A549 (cell line): Measurements from ENCODE around the gene NMNAT2. TPM values are rescaled to one million over a fixed set of nuclear protein-coding genes. Genes with fewer than 3 reads are reported as not detected.

ENCODE experiments used
- ATAC-seq, 2 experiments: fragments of 200-7000 bp in 1 of 2; fragments of >200 bp in 1 of 2; cut with Nextera tagmentation in 1 of 2; cut with Tn5 transposase in 1 of 2; 3 replicates each; pipeline versions ENCODE4 v1.8.0 to v1.9.1; 2018 to 2020; ENCODE audit warnings: mild to moderate bottlenecking in 1 of 2, moderate library complexity in 1 of 2
- CTCF ChIA-PET: fragments of 300-600 bp; sonication (Branson Sonifier 250); formaldehyde crosslinking; extraction: SDS; loops from one replicate; lab custom pipeline; 2021; ENCODE audit warnings: antibody characterized with exemption, inconsistent platforms; lab: Yijun Ruan, JAX
- POLR2A ChIA-PET: fragments of 350-600 bp; formaldehyde crosslinking; extraction: SDS; loops from one replicate; lab custom pipeline; 2021; ENCODE audit warnings: antibody characterized with exemption, inconsistent platforms; lab: Yijun Ruan, JAX
- DNase-seq, 2 experiments: peaks; one replicate each; pipeline versions ENCODE4 v3.0.0 to v3.0.0-alpha.2; 2011 to 2016; ENCODE audit warnings: low read depth in 1 of 2, low spot score in 1 of 2
- FAIRE-seq: peaks from 2 replicates; lab custom pipeline; 2011; peaks lifted over from hg19 to GRCh38; lab: Jason Lieb, UNC
- H3K27ac ChIP-seq, 2 experiments: fragments of >200 bp; sonication (Bioruptor Twin); formaldehyde crosslinking; 3 replicates each; pipeline ENCODE4 v1.5.1; 2016 to 2017
- H3K4me1 ChIP-seq: fragments of >200 bp; sonication (Bioruptor Twin); formaldehyde crosslinking; 3 replicates; pipeline ENCODE4 v1.6.1; 2016
- H3K4me2 ChIP-seq: fragments of >200 bp; sonication (Bioruptor Twin); formaldehyde crosslinking; 3 replicates; pipeline ENCODE4 v1.6.1; 2016
- H3K4me3 ChIP-seq: fragments of >200 bp; sonication (Bioruptor Twin); formaldehyde crosslinking; 3 replicates; pipeline ENCODE4 v1.5.1; 2016
- H3K9me3 ChIP-seq: fragments of >200 bp; sonication (Bioruptor Twin); formaldehyde crosslinking; 3 replicates; pipeline ENCODE4 v1.6.1; 2016
- ATOH8 ChIP-seq: fragments of 250-450 bp; sonication (Bioruptor Pico); IDR thresholded peaks from 2 replicates; pipeline ENCODE4 v1.5.0; 2020; ENCODE audit warnings: low read depth, mild to moderate bottlenecking, moderate library complexity
- CBX2 ChIP-seq: fragments of 200-600 bp; sonication (generic); IDR thresholded peaks from 2 replicates; pipeline ENCODE4 v1.6.1; 2016; ENCODE audit warnings: low read depth, mild to moderate bottlenecking, borderline replicate concordance
- CHD2 ChIP-seq: fragments of 150-350 bp; IDR thresholded peaks from 2 replicates; pipeline ENCODE4 v1.6.1; 2014; ENCODE audit warnings: low read length; ENCODE audit not compliant: partially characterized antibody
- CHD4 ChIP-seq: fragments of 200-600 bp; sonication (generic); IDR thresholded peaks from 2 replicates; pipeline ENCODE4 v1.6.1; 2016; ENCODE audit warnings: antibody characterized with exemption, mild to moderate bottlenecking, borderline replicate concordance
- E2F6 ChIP-seq: IDR thresholded peaks from 2 replicates; pipeline ENCODE4 v1.6.1; 2012; ENCODE audit warnings: low read depth, borderline replicate concordance
- FOSL2 ChIP-seq, 2 experiments: fragments of 450-650 bp in 1 of 2; fragments of >200 bp in 1 of 2; sonication (Bioruptor Twin) in 1 of 2; formaldehyde crosslinking; IDR thresholded peaks; 2 replicates each; pipeline versions ENCODE4 v1.5.0 to v1.6.1; 2016 to 2020; ENCODE audit warnings: mild to moderate bottlenecking in 1 of 2, moderate library complexity in 1 of 2
- FOXS1 ChIP-seq: fragments of 250-450 bp; sonication (Bioruptor Pico); IDR thresholded peaks from 2 replicates; pipeline ENCODE4 v1.5.0; 2020; ENCODE audit warnings: mild to moderate bottlenecking, moderate library complexity
- HDAC2 ChIP-seq: fragments of 200-600 bp; sonication (generic); IDR thresholded peaks from 2 replicates; pipeline ENCODE4 v1.6.1; 2016
- HES2 ChIP-seq: fragments of >200 bp; sonication (Bioruptor Twin); formaldehyde crosslinking; IDR thresholded peaks from 2 replicates; pipeline ENCODE4 v1.6.1; 2016
- NR3C1 ChIP-seq: fragments of >200 bp; sonication (Bioruptor Twin); formaldehyde crosslinking; IDR thresholded peaks from 3 replicates; pipeline ENCODE4 v1.6.1; 2017
- PBX3 ChIP-seq: IDR thresholded peaks from 2 replicates; pipeline ENCODE4 v1.6.1; 2012
- RAD21 ChIP-seq, 2 experiments: fragments of >200 bp in 1 of 2; sonication (Bioruptor Twin) in 1 of 2; formaldehyde crosslinking in 1 of 2; IDR thresholded peaks in 1 of 2; conservative IDR thresholded peaks in 1 of 2; 2 replicates in 1 of 2; 3 replicates in 1 of 2; pipeline ENCODE4 v1.6.1; 2012 to 2018; ENCODE audit warnings: inconsistent platforms in 1 of 2
- RNF2 ChIP-seq: fragments of 200-600 bp; sonication (generic); IDR thresholded peaks from 2 replicates; pipeline ENCODE4 v1.6.1; 2016; ENCODE audit warnings: low read depth, mild to moderate bottlenecking, antibody characterized with exemption, moderate library complexity, borderline replicate concordance
- SREBF2 ChIP-seq: fragments of 450-650 bp; IDR thresholded peaks from 2 replicates; pipeline ENCODE4 v1.6.1; 2014; ENCODE audit warnings: mild to moderate bottlenecking, moderate library complexity
- TFCP2L1 ChIP-seq: fragments of 250-450 bp; sonication (Bioruptor Pico); IDR thresholded peaks from 2 replicates; pipeline ENCODE4 v1.5.0; 2021; ENCODE audit warnings: mild to moderate bottlenecking
- USF2 ChIP-seq: fragments of 450-650 bp; IDR thresholded peaks from 2 replicates; pipeline ENCODE4 v1.6.1; 2014; ENCODE audit warnings: antibody characterized with exemption
- ZFP36 ChIP-seq: fragments of 450-650 bp; IDR thresholded peaks from 2 replicates; pipeline ENCODE4 v1.6.1; 2014; ENCODE audit warnings: borderline replicate concordance; ENCODE audit not compliant: partially characterized antibody
- ZNF302 ChIP-seq: fragments of 250-450 bp; sonication (Bioruptor Pico); IDR thresholded peaks from 2 replicates; pipeline ENCODE4 v1.9.0; 2021; ENCODE audit warnings: inconsistent platforms, mild to moderate bottlenecking, moderate library complexity
- WGBS: methylation state at CpG from one replicate; pipeline ENCODE4 v1.1.6; 2017; ENCODE audit errors: missing lambda C conversion rate; 5-methylcytosine and 5-hydroxymethylcytosine counted together
- polyA plus RNA-seq, 4 experiments: library from polyadenylated mRNA; depleted of rRNA in 3 of 4; stranded (reverse); fragments of >200 nt; fragmentation: RNase III in 1 of 4; extraction: RNeasy Plus Mini Kit Qiagen cat#74134 plus additional on column Dnase treatment in 1 of 4; gene quantifications; 2 replicates in 3 of 4; 3 replicates in 1 of 4; pipeline ENCODE4 v1.2.3, GENCODE V29; 2011 to 2017

The NMNAT2 gene
- polyA plus RNA-seq, 2 of the 4 experiments (the other 2 are of a cell fraction): 0.16 to 0.63 TPM

- no peak for TF ChIP-seq HDAC2
- no peak for TF ChIP-seq CHD4
- no peak for TF ChIP-seq RNF2
- TF ChIP-seq PBX3: no peak
- TF ChIP-seq USF2: no peak
- TF ChIP-seq ZFP36: no peak
- no peak for TF ChIP-seq SREBF2
- no peak for TF ChIP-seq FOXS1 (CRISPR knock-in tag)
- no peak for TF ChIP-seq HES2
- no peak for TF ChIP-seq CBX2
- no peak for TF ChIP-seq NR3C1
- ChIA-PET CTCF (no interaction called here), POLR2A (no interaction called here)
- FAIRE-seq (no peak), DNase-seq (no peak), ATAC-seq (no peak)
- no peaks in the 10 kb centered on the region for H3K4me1 ChIP-seq
- H3K27ac ChIP-seq: no peak overlapping the region
- H3K9me3 ChIP-seq: no peaks in the 10 kb centered on the region
- WGBS: 22% methylated on average over 1 of the region's 1 CpG
- no peak overlapping the region for H3K4me3 ChIP-seq
- H3K4me2 ChIP-seq: no peak overlapping the region
These were observed 52.1 kb downstream of the NMNAT2 start for GRCh38 chr1:183366116-183366515.

GRCh38 chr1:183365676-183366075 is 52.5 kb downstream of the NMNAT2 start:
- no peak for ATAC-seq
- TF ChIP-seq E2F6 (no peak), CHD2 (no peak), TFCP2L1 (no peak)
- TF ChIP-seq, all 56 proteins: peak for 0
- FAIRE-seq: no peak
- no peak overlapping the region for H3K4me2 ChIP-seq
- no peaks in the 10 kb centered on the region for H3K4me1 ChIP-seq
- H3K9me3 ChIP-seq: no peaks in the 10 kb centered on the region
- no peak overlapping the region for H3K4me3 ChIP-seq
- WGBS: 8% methylated on average over 2 of the region's 2 CpGs
- DNase-seq: no peak
- POLR2A ChIA-PET: no interaction called here
- H3K27ac ChIP-seq: no peak overlapping the region
- CTCF ChIA-PET: no interaction called here

- WGBS: 73% methylated on average over 4 of the region's 4 CpGs
- H3K4me1 ChIP-seq: no peaks in the 10 kb centered on the region
- DNase-seq: no peak
- TF ChIP-seq ZNF302 (CRISPR knock-in tag): no peak
- TF ChIP-seq, all 56 proteins: peak for 0
- CTCF ChIA-PET: no interaction called here
- Histone ChIP-seq H3K4me2 (no peak overlapping the region), H3K9me3 (no peaks in the 10 kb centered on the region), H3K27ac (no peak overlapping the region), H3K4me3 (no peak overlapping the region)
- no peak for FAIRE-seq
- ATAC-seq: no peak
- POLR2A ChIA-PET: no interaction called here
These were observed 53.1 kb downstream of the NMNAT2 start for GRCh38 chr1:183365093-183365492.

GRCh38 chr1:183363972-183364371 is 54.2 kb downstream of the NMNAT2 start:
- no peak overlapping the region for H3K4me2 ChIP-seq
- FAIRE-seq: no peak
- TF ChIP-seq FOSL2 (IDR thresholded peaks at IDR 0.05) (no peak), FOSL2 (CRISPR knock-in tag; IDR thresholded peaks at IDR 0.05) (0 out of 2 replicates have a peak, but pooled peaks have one; percentile 31), RNF2 (no peak), ATOH8 (CRISPR knock-in tag) (no peak), E2F6 (no peak), CBX2 (no peak), RAD21 (conservative IDR thresholded peaks at IDR 0.05 in 1 of 2, IDR thresholded peaks at IDR 0.05 in 1 of 2) (no peak)
- TF ChIP-seq, all 56 proteins: peak for 1
- POLR2A ChIA-PET: no interaction called here
- ATAC-seq (0 out of 6 replicates have a peak, but pooled peaks of 1 of the 2 experiments have one; percentile 8), DNase-seq (no peak)
- H3K4me1 ChIP-seq: no peaks in the 10 kb centered on the region
- no peak overlapping the region for H3K27ac ChIP-seq
- 43% methylated on average over 3 of the region's 3 CpGs for WGBS
- CTCF ChIA-PET: no interaction called here
- H3K4me3 ChIP-seq: no peak overlapping the region
- H3K9me3 ChIP-seq: no peaks in the 10 kb centered on the region
